ENCODE measurements around the gene STK11.
A peak's percentile ranks its signal among the peaks of the same experiment; 100 is the strongest.
"Not testable (repeated sequence)": the region's sequence is repeated elsewhere in the genome, so short reads cannot be mapped to it uniquely, and the experiment has no call there.

Gene STK11

DNA sequence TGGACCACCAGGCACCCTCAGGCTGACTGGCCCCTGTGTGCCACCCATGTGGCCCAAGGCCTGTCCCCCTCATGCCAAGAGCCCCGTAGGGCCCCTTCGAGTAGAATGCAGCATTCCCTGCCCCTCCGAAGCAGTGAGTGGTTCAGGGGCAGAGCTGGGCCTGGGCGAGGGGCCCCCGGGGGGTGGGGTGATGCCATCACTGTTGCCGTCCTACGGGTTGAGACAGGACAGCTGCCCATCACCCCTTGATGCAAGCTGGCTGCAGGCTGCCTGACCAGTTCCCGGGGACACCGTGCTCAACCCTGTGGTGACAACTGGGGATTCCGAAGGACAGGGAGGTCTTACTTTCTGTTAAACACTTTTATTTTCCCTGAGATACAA is 36.2 kb upstream of the STK11 start:
- DNase-seq = no peak

DNA sequence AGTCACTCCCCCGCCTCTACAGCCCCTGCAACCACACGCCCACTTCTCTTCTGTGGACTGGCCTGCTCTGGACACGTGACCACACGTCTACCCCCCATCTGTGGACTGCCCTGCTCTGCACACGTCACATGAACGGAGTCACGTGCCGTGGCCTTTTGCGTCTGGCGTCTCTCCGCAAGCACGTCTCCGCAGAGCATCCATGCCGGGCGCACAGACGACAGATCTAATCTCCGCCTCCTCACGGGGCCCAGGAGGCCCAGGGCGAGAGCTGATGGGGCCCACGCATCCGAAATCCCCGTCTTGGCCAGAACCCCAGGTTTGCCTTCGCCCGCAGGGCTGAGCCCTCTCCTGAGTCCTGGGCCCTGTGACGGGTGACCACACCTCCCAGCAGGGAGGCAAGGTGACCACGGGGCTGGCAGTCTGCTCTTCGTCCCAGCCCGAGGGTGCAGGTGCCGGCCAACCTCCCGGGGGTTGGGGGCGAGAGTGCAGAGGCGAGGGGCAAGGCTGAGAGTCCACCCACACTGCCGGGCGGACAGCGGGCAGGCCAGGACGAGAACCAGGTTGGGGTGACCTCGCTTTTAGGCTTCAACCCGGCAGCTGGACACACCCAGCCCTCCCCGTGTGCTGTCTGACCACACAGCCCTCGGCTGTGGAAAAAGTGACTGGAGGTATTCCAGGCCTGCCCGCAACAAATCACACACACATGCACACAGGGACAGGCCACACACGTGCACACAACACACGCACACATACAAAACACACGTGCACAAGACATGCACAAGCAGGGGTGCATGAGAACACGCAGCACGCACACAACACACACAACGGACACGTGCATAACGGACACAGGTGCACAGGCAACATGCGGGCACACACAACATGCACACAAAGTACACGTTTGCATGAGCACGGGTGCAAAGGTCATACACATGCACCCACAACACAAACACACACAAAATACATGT is 35.4 kb upstream of the STK11 start:
- no peak for DNase-seq

DNA sequence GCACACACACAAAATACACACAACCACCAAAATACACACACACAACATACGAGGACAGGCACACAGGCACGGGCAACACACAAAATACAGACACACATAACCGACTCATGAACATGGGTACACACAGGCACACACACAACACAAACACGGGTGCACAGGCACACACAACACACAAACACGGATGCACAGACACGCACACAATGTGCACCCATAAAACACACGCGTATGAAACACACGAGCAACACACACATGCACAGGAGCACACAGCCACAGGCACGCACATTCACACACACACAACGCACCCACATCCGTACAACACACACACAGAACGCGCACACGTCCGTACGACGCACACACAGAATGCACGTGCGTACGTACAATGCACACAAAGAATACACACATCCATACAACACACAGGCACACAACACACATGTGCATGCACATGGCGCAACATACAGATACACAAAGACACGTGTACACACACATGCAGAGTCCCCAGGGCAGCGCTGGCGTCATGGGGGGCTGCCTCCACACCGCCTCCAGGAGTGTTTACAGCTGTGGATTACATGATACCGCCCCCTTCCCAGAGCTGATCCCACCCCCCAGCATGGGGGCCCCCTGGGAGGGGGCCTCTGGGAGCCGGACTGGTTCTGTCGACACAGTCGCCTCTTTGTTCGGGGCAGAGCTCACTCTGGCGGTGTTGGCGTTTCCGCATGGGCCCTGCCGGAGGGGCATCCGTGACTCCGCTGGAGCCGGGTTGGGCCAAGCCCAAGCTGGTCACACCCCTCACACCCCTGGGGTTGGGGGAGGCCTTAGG is 34.4 kb upstream of the STK11 start:
- DNase-seq = peak; percentile 57

DNA sequence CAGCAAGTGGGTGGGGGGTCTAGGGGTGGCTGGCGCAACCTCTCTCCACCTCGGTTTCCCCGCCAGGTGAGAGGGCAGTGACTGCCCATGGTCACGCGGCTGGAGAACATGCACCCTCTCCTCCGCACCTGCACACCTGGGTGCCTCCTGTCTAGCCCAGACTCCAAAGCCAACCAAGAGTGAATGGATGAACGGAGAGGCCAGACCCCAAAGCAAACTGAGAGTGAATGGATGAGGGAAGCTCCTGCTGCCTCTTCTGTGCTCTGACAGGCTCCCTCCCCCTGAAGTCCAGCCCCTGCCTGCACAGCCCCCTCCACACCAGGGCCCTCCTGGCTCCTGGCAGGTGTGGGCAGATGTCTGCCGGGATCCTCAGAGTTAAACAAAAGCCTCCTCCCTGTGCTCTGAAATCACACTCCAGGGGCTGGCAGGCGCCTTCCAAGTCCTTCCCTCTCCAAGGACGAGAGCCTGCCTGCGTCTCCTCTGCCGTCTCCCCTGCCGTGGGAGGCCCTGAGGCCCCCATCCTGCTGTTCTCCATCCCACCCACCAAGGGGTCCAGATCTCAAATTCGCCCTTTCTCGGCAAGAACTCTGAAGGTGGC is 33.7 kb upstream of the STK11 start:
- DNase-seq = peak; percentile 40

DNA sequence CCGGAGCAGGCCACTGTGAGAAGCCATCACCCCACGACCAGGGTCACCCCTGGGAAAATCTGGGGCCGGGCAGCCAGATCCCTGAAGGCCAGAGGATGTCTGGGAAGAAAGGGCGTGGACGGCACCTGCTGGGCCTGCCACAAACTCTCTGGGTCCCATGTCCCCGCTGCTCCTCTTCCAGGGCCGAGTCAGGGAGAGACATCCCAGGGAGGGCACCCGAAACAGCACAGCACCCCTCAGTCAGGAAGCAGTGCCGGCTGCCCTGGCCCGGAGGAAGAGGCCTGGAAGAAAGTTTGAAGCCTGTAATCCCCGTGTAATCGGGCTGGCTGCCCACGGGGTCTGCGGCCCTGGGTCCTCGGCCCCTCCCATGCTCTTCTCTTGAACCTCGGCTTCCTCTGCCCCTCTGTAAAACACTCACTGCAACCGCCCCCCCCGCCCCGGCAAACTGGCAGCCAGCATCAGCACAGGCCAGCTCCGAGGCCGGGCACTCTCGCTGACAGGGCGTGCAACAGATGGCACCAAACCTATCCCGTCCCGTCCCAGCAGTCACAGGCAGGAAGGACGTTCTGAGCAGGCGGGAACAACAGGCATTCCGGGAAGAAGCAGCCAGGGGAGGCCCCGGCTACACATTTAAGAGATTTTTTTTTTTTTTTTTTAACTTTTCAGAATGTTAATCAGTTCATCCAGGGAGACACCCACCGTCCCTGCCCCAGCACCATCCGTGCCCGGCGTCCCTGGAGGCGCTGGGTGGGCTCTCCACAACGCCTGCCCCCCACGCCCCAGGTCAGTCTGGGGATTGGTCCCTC is 33.0 kb upstream of the STK11 start:
- DNase-seq = peak; percentile 20

DNA sequence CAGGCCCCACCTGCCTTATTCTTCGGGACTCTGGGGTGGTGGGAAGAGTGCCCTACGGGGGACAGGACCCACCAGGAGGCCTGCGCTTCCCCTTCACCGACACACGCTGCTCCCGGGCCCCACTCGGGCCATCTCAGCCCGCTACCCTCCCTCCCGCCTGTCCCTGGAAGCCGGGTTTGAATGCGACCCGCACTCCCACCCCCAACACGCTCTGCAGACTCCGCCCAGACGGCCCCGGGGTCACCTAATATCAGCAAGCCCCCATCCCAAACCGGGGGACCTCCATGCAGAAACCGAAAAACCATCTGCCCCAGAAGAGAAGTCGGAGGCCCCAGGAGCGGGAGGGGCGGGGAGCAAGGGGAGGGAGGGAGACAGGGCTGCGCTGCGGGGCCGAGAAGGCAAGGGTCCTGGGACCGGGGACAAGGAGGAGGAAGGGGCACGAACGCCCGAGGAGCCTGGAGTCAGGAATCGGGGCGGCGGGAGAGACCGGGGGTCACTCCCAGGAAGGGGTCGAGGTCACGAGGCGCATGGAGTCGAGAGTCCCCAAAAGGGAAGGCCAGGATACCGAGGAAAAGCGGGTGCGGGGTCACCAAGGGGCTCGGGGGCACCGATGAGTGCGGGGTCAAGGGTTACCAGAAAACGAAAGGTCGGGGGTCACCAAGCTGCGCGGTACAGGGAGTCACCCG is 32.3 kb upstream of the STK11 start:
- peak; percentile 59 for DNase-seq

DNA sequence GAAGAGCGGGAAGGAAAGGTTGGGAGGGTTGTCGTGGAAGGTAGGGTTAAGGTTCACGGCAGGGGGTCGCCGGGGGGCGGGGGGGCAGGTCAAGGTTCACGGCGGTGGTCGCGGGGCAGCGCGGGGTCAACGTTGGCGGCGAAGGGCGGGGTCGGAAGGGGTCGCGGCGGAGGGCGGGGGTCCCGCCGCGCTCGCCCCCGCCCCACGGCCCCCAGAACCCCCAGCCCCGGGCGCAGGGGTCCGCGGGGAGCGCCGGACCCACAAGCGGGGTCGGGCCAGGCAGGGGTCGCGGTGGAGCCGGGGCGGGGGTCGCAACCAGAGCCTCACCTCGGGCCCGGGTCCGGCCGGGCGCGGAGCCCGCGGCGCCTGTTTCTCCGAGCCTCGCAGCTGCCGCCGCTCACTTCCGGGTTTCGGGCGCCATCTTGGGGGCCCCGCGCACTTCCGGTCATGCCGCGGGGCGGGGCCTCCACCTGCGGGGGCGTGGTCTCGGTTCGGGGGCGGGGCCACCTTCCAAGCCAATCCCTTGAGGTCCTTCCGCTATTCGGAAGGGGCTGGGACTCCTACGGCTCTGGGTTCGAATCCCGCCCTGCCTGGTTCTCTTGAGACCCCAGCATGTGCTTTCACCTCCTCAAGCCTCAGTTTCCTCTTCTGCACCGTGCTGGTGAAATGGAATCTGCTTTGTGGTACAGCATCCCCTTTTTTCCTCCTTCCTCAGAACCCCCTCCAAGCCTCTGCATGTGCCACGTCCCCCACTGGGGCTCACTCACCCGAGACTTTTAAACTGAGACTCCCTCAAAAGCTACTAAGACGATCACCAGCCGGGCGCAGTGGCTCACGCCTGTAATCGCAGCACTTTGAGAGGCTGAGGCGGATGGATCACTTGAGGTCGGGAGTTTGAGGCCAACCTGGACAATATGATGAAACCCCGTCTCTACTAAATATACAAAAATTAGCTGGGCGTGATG is 31.5 kb upstream of the STK11 start, which contains the start of gene SBNO2:
SBNO2 (minus strand) TSS at position 424 of the 965 bp plus-strand sequence. CDS start 19,992 bp downstream, outside the sequence.
- DNase-seq = peak; percentile 96

DNA sequence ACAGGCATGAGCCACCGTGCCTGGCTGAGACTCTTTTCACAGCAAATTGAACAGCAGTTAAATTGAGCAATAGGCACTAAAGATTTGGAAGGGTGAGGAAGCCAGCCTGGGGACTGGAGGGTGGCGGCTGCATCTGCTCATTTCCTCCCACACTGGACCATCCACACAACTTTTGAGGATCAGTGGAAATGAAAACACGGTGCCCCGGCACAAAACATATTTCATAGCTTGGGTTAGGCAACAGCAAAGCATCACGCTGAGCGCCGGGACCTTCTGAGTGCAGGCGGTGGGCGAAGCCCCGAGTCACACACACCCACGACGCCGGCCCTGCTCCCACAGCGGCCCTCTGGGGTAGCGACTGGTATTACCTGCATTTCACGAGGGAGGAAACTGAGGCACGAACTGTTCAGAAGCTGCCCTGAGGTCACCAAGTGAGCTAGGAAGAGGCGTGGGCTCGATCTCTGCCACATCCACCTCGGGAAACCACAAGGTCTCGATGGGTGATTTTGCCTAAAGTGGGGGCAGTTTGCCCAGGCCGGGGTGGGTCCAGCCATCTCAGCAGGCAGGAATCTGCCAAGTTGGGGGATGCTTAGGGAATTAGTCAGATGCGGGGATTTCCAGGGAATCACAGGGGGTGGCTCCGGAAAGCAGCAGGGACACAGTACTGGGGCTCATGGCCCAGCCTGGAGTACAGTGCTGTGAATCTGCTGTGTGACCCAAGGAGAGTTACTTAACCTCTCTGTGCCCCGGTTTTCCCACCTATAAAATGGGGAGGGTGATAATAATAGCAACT is 28.1 kb upstream of the STK11 start:
- no peak for DNase-seq

DNA sequence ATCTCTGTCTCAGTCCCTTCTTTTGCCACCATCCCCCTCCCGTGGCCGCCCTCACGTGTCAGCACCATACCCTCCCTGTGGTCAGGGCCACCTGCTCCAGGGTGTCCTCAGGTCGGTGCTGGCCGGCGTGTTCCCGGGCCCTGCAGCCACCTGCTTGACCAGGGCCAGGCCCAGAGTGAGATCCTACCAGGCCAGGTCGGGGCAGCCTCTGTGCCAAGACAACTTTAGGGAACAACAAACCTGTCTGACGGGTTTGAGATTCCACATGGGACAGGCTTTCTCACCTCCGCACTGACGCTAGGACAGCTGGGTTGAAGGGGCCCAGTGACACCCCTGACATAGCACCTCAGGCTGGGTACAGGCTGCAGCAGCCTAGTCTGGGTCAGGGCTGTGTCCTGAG is 24.0 kb upstream of the STK11 start:
- no peak for DNase-seq

DNA sequence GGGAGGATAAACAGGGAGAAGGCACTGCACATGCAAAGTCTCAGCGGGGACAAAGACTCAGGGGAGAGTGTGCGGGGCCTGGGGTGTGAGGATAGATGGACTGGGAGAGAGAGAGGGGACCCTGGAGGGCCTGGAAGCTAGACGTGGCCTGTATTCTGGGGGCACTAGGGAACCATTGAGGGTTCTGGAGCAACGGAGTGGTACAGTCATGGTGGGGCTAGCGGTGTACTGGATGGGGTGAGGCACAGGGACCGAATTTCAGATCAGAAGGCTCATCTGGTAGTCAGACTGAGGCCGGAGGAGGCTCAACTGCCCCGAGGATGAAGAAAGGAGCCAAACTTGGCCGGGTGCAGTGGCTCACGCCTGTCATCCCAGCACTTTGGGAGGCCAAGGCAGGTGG is 23.5 kb upstream of the STK11 start:
- DNase-seq = no peak

DNA sequence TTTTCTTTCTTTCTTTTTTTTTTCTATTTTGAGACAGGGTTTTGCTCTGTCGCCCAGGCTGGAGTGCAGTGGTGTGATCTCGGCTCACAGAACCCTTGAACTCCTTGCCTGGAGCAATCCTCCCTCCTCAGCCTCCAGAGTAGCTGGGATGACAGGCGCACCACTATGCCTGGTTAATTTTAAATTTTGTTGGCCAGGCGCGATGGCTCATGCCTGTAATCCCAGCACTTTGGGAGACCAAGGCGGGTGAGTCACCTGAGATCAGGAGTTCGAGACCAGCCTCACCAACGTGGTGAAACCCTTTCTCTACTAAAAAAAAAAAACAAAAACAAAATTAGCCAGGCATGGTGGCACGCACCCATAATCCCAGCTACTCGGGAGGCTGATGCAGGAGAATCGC is 22.9 kb upstream of the STK11 start:
- DNase-seq = no peak

DNA sequence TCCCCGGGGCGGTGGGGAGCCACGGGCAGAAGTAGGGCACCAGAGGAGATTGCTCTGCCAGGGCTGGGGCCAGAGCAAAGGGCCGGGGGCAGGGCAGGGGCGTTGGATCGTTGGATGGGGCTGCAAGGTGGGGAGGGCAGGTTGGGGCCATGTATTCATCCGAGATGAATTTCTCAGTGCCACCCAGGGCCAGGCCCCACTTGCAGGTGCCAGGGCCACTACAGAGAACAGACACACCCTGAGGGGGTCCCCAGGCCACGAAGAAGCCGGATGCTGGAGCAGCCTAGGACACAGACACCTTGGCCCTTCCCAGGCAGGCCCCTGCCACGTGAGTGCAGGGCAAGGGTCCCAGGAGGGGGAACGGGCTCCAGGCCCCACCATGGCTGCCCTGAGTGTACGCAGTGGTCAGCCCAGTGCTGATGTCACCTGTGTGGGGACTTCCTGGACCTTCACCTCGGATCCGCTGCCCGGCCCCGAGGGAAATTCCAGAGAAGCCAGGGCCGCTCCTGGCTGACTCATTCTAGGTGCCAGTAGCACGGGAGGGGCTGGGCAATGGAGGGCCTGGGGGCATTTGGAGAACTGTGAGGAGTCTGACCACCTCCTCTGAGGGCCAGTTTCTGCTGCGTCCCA is 21.9 kb upstream of the STK11 start:
- no peak for DNase-seq

DNA sequence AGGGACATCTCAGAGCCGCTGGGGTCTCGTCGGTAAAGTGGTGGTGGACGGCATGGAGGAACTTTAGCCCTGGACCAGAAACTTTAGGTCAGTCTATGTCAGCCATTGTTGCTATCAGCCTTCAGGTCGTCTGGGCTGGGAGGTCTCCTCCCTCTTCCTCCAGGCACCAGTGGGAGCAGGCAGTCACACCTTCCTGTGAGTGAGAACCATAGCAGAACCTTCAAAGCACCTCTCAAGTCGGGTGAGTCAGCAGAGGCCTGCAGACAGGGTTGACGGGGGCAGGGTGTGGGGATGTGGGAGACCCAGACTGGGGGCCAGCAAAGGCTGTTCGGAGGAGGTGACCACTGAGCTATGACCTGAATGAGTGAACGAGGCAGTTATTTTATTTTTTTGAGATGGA is 16.2 kb upstream of the STK11 start:
- no peak for DNase-seq

DNA sequence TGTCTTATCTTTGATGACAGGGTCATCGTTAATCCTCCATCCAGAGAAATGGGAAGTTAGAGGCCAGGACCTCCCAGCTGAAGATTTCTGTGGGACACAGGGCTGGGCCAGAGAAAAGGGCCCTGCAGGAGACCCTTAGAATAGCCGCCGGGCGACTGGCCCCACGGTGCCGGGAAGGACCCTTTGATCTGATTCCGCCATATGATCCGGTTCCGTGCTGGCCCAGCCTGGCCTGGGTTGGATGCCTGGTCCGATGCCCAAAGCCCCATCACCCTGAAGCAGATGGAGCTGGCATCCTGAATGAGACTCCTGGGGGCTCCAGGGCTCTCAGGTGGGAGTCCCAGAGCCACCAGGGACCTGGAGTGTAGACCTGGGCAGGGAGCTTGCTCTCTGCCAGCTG is 6.0 kb upstream of the STK11 start:
- DNase-seq = no peak

DNA sequence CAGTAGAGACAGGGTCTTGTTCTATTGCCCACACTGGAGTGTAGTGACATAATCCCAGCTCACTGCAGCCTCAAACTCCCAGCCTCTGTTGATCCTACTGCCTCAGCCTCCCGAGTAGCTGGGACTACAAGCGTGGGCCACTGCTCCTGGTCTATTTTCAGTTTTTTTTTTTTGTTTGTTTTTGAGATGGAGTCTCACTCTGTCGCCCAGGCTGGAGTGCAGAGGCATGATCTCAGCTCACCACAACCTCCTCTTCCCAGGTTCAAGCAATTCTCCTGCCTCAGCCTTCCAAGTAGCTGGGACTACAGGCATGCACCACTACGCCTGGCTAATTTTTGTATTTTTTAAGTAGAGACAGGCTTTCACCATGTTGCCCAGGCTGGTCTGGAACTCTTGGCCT is 5.0 kb upstream of the STK11 start:
- DNase-seq = not testable (repeated sequence)

DNA sequence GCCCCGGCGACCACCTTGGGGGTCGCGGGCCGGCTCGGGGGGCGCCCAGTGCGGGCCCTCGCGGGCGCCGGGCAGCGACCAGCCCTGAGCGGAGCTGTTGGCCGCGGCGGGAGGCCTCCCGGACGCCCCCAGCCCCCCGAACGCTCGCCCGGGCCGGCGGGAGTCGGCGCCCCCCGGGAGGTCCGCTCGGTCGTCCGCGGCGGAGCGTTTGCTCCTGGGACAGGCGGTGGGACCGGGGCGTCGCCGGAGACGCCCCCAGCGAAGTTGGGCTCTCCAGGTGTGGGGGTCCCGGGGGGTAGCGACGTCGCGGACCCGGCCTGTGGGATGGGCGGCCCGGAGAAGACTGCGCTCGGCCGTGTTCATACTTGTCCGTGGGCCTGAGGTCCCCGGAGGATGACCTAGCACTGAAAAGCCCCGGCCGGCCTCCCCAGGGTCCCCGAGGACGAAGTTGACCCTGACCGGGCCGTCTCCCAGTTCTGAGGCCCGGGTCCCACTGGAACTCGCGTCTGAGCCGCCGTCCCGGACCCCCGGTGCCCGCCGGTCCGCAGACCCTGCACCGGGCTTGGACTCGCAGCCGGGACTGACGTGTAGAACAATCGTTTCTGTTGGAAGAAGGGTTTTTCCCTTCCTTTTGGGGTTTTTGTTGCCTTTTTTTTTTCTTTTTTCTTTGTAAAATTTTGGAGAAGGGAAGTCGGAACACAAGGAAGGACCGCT is 729 bp downstream of the STK11 start:
- no peak for DNase-seq

DNA sequence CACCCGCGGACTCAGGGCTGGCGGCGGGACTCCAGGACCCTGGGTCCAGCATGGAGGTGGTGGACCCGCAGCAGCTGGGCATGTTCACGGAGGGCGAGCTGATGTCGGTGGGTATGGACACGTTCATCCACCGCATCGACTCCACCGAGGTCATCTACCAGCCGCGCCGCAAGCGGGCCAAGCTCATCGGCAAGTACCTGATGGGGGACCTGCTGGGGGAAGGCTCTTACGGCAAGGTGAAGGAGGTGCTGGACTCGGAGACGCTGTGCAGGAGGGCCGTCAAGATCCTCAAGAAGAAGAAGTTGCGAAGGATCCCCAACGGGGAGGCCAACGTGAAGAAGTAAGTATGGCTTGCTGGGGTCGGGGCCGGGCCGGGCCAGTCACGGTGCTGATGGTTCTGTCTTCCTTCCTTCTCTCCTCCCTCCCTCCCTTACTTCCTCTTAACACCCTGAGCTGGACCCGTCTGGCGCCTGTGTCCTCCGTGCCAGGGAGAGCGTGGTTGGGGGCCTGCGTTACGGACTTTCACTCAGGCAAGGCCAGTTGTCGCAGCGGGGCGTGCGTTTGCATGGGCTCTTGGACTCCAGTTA is 1.4 kb downstream of the STK11 start:
- peak; percentile 54 for DNase-seq

DNA sequence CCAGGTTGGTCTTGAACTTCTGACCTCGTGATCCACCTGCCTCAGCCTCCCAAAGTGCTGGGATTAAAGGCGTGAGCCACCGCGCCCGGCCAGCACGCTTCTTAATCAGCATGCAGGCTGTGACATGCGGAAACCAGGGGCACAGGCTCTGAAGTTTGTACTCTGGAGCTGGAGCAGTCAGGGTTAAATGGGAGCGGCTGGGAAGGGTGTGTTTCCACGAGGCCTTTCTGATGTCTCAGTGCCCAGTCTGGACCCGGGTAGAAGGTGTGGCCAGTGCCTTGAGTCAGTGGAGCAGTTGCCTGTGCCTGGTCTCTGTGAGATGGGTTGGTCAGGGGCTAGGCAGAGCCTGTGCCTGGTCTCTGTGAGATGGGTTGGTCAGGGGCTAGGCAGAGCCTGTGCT is 3.3 kb downstream of the STK11 start:
- not testable (repeated sequence) for DNase-seq

Measured in eye (tissue), 1 donor.